CD4-positive, alpha-beta T cell (primary cell): ENCODE measurements around the gene HMG20B. TPM values are rescaled to one million over a fixed set of nuclear protein-coding genes. Genes with fewer than 3 reads are reported as not detected.
"Not testable (repeated sequence)": the region's sequence is repeated elsewhere in the genome, so short reads cannot be mapped to it uniquely, and the experiment has no call there.

Experiments
- ATAC-seq: fragments of 200-7000 bp; cut with Tn5 transposase; one replicate; pipeline ENCODE4 v1.10.0; 2022; ENCODE audit warnings: mild to moderate bottlenecking; ENCODE audit not compliant: poor library complexity
- CTCF ChIA-PET: fragments of 350-600 bp; sonication (Branson Sonifier 250); formaldehyde crosslinking; loops from one replicate; lab custom pipeline; 2021; ENCODE audit warnings: antibody characterized with exemption, inconsistent platforms; lab: Charles Lee
- POLR2A ChIA-PET: fragments of 350-600 bp; sonication (Branson Sonifier 250); formaldehyde crosslinking; loops from one replicate; lab custom pipeline; 2021; ENCODE audit warnings: antibody characterized with exemption, inconsistent platforms; lab: Charles Lee
- DNase-seq, 14 experiments: peaks; one replicate each; pipeline ENCODE4 v3.0.0-alpha.2; 2013 to 2020; ENCODE audit warnings: mixed read lengths in 2 of 14
- H3K27ac ChIP-seq, 2 donors: one replicate each; pipeline versions ENCODE4 v1.5.1 to v1.7.0; 2013; ENCODE audit warnings: low read length in 2 of 2, low read depth in 1 of 2, mild to moderate bottlenecking in 1 of 2
- H3K27me3 ChIP-seq, 2 experiments: 1 replicate in 1 of 2; 2 replicates in 1 of 2; pipeline versions ENCODE4 v1.6.1 to v1.7.0; 2013; ENCODE audit warnings: low read length in 2 of 2, control low read depth in 1 of 2, mild to moderate bottlenecking in 1 of 2, moderate library complexity in 1 of 2; ENCODE audit not compliant: insufficient read depth in 2 of 2, control insufficient read depth in 1 of 2
- H3K36me3 ChIP-seq: one replicate; pipeline ENCODE4 v1.6.1; 2013; ENCODE audit warnings: low read length, control low read depth; ENCODE audit not compliant: insufficient read depth
- H3K4me1 ChIP-seq: one replicate; pipeline ENCODE4 v1.6.1; 2013; ENCODE audit warnings: low read length, control low read depth; ENCODE audit not compliant: insufficient read depth
- H3K4me3 ChIP-seq: one replicate; pipeline ENCODE4 v1.5.1; 2013; ENCODE audit warnings: mild to moderate bottlenecking, low read length, moderate library complexity
- H3K9me3 ChIP-seq, 2 experiments: 1 replicate in 1 of 2; 2 replicates in 1 of 2; pipeline versions ENCODE4 v1.6.1 to v1.7.0; 2013; ENCODE audit warnings: low read length in 2 of 2, mild to moderate bottlenecking in 2 of 2, control low read depth in 1 of 2, moderate library complexity in 1 of 2; ENCODE audit not compliant: control insufficient read depth in 1 of 2, insufficient read depth in 1 of 2
- H3K27ac Mint-ChIP-seq: one replicate; pipeline ENCODE4 v1.8.0; 2020; ENCODE audit warnings: mixed read lengths
- H3K27me3 Mint-ChIP-seq: one replicate; pipeline ENCODE4 v1.8.0; 2021; ENCODE audit warnings: mixed read lengths
- H3K36me3 Mint-ChIP-seq: one replicate; pipeline ENCODE4 v1.8.0; 2021; ENCODE audit warnings: low read depth, mixed read lengths
- H3K4me1 Mint-ChIP-seq: one replicate; pipeline ENCODE4 v1.8.0; 2021; ENCODE audit warnings: low read depth, mixed read lengths
- H3K4me3 Mint-ChIP-seq: one replicate; pipeline ENCODE4 v1.8.0; 2020; ENCODE audit warnings: mild to moderate bottlenecking, mixed read lengths
- H3K9me3 Mint-ChIP-seq: one replicate; pipeline ENCODE4 v1.8.0; 2020; ENCODE audit warnings: mixed read lengths
- intact Hi-C, 2 experiments: fragments of 100-400 bp; cut with DNase I in 1 of 2; cut with micrococcal nuclease in 1 of 2; formaldehyde crosslinking; loops; one replicate each; pipeline versions ENCODE4 v1.15.1 to v1.9.0; 2023 to 2025; cut with DNase I, micrococcal nuclease
- total RNA-seq, 174 experiments: library from RNA in 2 of 174; stranded (reverse) in 2 of 174; gene quantifications; one replicate each; pipeline ENCODE4 v1.2.3 and lab custom pipeline; 2021 to 2026
- TF ChIP-seq, protein P1 (sequence below): fragments of 200-600 bp; IDR thresholded peaks from one replicate; pipeline ENCODE4 v1.8.0; 2022; ENCODE audit warnings: antibody characterized with exemption, mild to moderate bottlenecking

Gene HMG20B
- total RNA-seq, 2 experiments from 2014 or later, result 34.3 to 36.6 TPM

DNA sequence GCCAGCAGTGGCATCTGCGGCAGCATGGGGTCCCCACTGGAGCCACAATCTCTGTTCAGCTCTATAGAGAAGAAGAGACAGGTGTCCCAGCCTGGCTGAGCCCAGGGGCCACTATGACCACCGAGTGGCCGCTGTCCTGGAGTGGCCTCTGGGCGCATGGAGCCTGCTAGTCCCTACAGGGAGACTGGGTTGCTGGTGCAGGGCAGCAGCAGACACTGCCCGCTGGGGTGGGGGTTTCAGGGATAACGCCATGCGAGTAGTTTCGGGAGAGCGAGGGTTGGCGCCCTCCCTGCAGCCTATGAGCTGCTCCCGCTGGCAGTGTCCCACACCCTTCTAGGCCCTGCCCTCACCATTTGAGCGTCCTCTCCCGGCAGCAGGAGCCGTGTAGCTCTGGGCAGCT is 44.7 kb upstream of the HMG20B start:
- H3K9me3 ChIP-seq, result no peaks in the 10 kb centered on the region
- DNase-seq (no peak), ATAC-seq (no peak)
- H3K4me3 Mint-ChIP-seq, result no peak overlapping the region
- no peaks in the 10 kb centered on the region for H3K4me1 ChIP-seq
- H3K36me3 Mint-ChIP-seq, result peaks cover 28% of the 10 kb centered on the region
- no peaks in the 10 kb centered on the region for H3K4me1 Mint-ChIP-seq
- H3K4me3 ChIP-seq, result no peak overlapping the region
- intact Hi-C loops, result no loop called here
- ChIA-PET CTCF (no interaction called here), POLR2A (no interaction called here)
- H3K27me3 ChIP-seq, result no peaks in the 10 kb centered on the region
- H3K9me3 Mint-ChIP-seq, result no peaks in the 10 kb centered on the region
- TF ChIP-seq, protein P1, sequence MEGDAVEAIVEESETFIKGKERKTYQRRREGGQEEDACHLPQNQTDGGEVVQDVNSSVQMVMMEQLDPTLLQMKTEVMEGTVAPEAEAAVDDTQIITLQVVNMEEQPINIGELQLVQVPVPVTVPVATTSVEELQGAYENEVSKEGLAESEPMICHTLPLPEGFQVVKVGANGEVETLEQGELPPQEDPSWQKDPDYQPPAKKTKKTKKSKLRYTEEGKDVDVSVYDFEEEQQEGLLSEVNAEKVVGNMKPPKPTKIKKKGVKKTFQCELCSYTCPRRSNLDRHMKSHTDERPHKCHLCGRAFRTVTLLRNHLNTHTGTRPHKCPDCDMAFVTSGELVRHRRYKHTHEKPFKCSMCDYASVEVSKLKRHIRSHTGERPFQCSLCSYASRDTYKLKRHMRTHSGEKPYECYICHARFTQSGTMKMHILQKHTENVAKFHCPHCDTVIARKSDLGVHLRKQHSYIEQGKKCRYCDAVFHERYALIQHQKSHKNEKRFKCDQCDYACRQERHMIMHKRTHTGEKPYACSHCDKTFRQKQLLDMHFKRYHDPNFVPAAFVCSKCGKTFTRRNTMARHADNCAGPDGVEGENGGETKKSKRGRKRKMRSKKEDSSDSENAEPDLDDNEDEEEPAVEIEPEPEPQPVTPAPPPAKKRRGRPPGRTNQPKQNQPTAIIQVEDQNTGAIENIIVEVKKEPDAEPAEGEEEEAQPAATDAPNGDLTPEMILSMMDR, result no peak
- peaks cover 78% of the 10 kb centered on the region for H3K36me3 ChIP-seq
- H3K27ac Mint-ChIP-seq, result no peak overlapping the region
- no peaks in the 10 kb centered on the region for H3K27me3 Mint-ChIP-seq
- no peak overlapping the region for H3K27ac ChIP-seq

DNA sequence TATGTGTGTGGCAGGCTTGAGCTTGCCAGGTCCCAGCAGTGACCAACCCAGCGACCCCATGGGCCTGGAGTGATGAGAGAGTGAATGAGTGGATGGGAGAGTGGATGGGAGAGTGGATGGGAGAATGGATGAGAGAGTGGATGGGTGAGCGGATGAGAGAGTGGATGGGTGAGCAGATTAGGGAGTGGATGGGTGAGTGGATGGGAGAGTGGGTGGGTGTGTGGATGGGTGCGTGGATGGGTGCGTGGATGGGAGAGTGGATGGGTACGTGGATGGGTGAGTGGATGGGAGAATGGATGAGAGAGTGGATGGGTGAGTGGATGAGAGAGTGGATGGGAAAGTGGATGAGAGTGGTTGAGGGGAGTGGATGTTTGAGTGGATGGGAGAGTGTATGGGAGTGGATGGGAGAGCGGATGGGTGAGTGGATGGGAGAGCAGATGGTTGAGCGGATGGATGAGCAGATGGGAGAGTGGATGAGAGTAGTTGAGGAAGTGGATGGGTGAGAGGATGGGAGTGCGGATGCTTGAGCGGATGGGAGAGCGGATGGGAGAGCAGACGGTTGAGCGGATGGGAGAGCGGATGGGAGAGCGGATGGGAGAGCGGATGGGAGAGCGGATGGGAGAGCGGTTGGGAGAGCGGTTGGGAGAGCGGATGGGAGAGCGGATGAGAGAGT is 44.1 kb upstream of the HMG20B start:
- Mint-ChIP-seq H3K27me3 (no peaks in the 10 kb centered on the region), H3K4me1 (no peaks in the 10 kb centered on the region), H3K9me3 (no peaks in the 10 kb centered on the region), H3K36me3 (peaks cover 30% of the 10 kb centered on the region), H3K27ac (no peak overlapping the region), H3K4me3 (no peak overlapping the region)
- Histone ChIP-seq H3K4me3 (no peak overlapping the region), H3K27ac (no peak overlapping the region), H3K4me1 (no peaks in the 10 kb centered on the region), H3K36me3 (peaks cover 78% of the 10 kb centered on the region), H3K27me3 (no peaks in the 10 kb centered on the region), H3K9me3 (no peaks in the 10 kb centered on the region)
- TF ChIP-seq, protein P1, result no peak
- ChIA-PET CTCF (no interaction called here), POLR2A (no interaction called here)
- no peak for ATAC-seq
- intact Hi-C loops, result no loop called here
- DNase-seq, result no peak

DNA sequence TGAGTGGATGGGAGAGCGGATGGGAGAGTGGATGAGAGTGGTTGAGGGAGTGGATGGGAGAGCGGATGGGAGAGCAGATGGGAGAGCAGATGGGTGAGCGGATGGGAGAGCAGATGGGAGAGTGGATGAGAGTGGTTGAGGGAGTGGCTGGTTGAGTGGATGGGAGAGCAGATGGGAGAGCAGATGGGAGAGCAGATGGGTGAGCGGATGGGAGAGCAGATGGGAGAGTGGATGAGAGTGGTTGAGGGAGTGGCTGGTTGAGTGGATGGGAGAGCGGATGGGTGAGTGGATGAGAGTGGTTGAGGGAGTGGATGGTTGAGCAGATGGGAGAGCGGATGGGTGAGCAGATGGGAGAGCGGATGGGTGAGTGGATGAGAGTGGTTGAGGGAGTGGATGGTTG is 43.4 kb upstream of the HMG20B start:
- POLR2A ChIA-PET, H3K4me1 ChIP-seq, H3K4me1 Mint-ChIP-seq, CTCF ChIA-PET, DNase-seq, H3K4me3 Mint-ChIP-seq, H3K27ac Mint-ChIP-seq, H3K27me3 Mint-ChIP-seq, H3K27me3 ChIP-seq, intact Hi-C loops, H3K4me3 ChIP-seq, ATAC-seq, H3K9me3 Mint-ChIP-seq, H3K9me3 ChIP-seq, H3K27ac ChIP-seq: not testable (repeated sequence)
- peaks cover 28% of the 10 kb centered on the region for H3K36me3 Mint-ChIP-seq
- H3K36me3 ChIP-seq, result peaks cover 76% of the 10 kb centered on the region

GRCh38 chr19:3530389-3530788 is 42.4 kb upstream of the HMG20B start:
- H3K27ac ChIP-seq, result no peak overlapping the region
- no peaks in the 10 kb centered on the region for H3K4me1 ChIP-seq
- Mint-ChIP-seq H3K9me3 (no peaks in the 10 kb centered on the region), H3K27ac (no peak overlapping the region), H3K4me1 (no peaks in the 10 kb centered on the region), H3K4me3 (no peak overlapping the region), H3K27me3 (no peaks in the 10 kb centered on the region), H3K36me3 (peaks cover 32% of the 10 kb centered on the region)
- H3K27me3 ChIP-seq, result no peaks in the 10 kb centered on the region
- ATAC-seq (no peak), DNase-seq (no peak)
- ChIA-PET CTCF (no interaction called here), POLR2A (no interaction called here)
- intact Hi-C loops, result no loop called here
- no peak overlapping the region for H3K4me3 ChIP-seq
- H3K36me3 ChIP-seq, result peaks cover 78% of the 10 kb centered on the region
- TF ChIP-seq, protein P1, result no peak
- H3K9me3 ChIP-seq, result no peaks in the 10 kb centered on the region
